Measurements from ENCODE around the gene FANCG.

- TF ChIP-seq ZNF223 (tag by site-specific recombination; IDR thresholded peaks at IDR 0.05) (no peak), ZNF146 (tag by site-specific recombination; IDR thresholded peaks at IDR 0.05) (no peak), ZNF155 (tag by site-specific recombination; IDR thresholded peaks at IDR 0.05) (no peak), PRDM1 (tag by site-specific recombination; IDR thresholded peaks at IDR 0.05) (no peak), ZBTB26 (tag by site-specific recombination; optimal IDR thresholded peaks at IDR 0.05) (no peak), CTCF (tag by site-specific recombination; IDR thresholded peaks at IDR 0.05) (no peak), TSHZ1 (tag by site-specific recombination; IDR thresholded peaks at IDR 0.05; ENCODE audit: borderline replicate concordance) (no peak), ZNF112 (tag by site-specific recombination; IDR thresholded peaks at IDR 0.05) (no peak), ZBTB17 (tag by site-specific recombination; IDR thresholded peaks at IDR 0.05) (no peak)
- TF ChIP-seq, protein P1, sequence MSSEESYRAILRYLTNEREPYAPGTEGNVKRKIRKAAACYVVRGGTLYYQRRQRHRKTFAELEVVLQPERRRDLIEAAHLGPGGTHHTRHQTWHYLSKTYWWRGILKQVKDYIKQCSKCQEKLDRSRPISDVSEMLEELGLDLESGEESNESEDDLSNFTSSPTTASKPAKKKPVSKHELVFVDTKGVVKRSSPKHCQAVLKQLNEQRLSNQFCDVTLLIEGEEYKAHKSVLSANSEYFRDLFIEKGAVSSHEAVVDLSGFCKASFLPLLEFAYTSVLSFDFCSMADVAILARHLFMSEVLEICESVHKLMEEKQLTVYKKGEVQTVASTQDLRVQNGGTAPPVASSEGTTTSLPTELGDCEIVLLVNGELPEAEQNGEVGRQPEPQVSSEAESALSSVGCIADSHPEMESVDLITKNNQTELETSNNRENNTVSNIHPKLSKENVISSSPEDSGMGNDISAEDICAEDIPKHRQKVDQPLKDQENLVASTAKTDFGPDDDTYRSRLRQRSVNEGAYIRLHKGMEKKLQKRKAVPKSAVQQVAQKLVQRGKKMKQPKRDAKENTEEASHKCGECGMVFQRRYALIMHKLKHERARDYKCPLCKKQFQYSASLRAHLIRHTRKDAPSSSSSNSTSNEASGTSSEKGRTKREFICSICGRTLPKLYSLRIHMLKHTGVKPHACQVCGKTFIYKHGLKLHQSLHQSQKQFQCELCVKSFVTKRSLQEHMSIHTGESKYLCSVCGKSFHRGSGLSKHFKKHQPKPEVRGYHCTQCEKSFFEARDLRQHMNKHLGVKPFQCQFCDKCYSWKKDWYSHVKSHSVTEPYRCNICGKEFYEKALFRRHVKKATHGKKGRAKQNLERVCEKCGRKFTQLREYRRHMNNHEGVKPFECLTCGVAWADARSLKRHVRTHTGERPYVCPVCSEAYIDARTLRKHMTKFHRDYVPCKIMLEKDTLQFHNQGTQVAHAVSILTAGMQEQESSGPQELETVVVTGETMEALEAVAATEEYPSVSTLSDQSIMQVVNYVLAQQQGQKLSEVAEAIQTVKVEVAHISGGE (tag by site-specific recombination; conservative IDR thresholded peaks at IDR 0.05; ENCODE audit: low read depth) = no peak
These were observed 24.0 kb upstream of the FANCG start for GRCh38 chr9:35103660-35104191.

Measured in HEK293 (cell line).